IMR-90 (cell line): Measurements from ENCODE around the gene TMEM181. TPM values are rescaled to one million over a fixed set of nuclear protein-coding genes. Genes with fewer than 3 reads are reported as not detected.

Experiments used
- ATAC-seq: fragments of 200-7000 bp; cut with Tn5 transposase; 2 replicates; pipeline ENCODE4 v1.9.1; 2020; ENCODE audit warnings: low read depth, mild to moderate bottlenecking, moderate library complexity
- BruUV-seq: library from RNA; stranded (reverse); fragments of 400-500 nt; replicated peaks from 2 replicates; lab custom pipeline; 2021; lab: Mats Ljungman, UMichigan
- CTCF ChIA-PET: fragments of 300-600 bp; formaldehyde crosslinking; extraction: SDS; loops from one replicate; lab custom pipeline; 2021; ENCODE audit warnings: antibody characterized with exemption; lab: Yijun Ruan, JAX
- POLR2A ChIA-PET: fragments of 300-600 bp; sonication (Branson Sonifier 250); formaldehyde crosslinking; loops from one replicate; lab custom pipeline; 2022; ENCODE audit warnings: antibody characterized with exemption; ENCODE audit not compliant: unreplicated experiment; lab: Charles Lee
- DNase-seq: peaks from one replicate; pipeline ENCODE4 v3.0.0; 2013
- H2AFZ ChIP-seq: replicated peaks from 2 replicates; pipeline ENCODE3; 2013; ENCODE audit warnings: low read length, mild to moderate bottlenecking; ENCODE audit not compliant: poor library complexity
- H2AK5ac ChIP-seq: 2 replicates; pipeline ENCODE4 v1.6.1; 2013; ENCODE audit warnings: low read depth, low read length, inconsistent platforms
- H2AK9ac ChIP-seq: replicated peaks from 2 replicates; pipeline ENCODE3; 2013; ENCODE audit warnings: mild to moderate bottlenecking, low read depth, low read length, moderate library complexity; ENCODE audit not compliant: poor library complexity
- H2BK120ac ChIP-seq: 2 replicates; pipeline ENCODE4 v1.6.1; 2013; ENCODE audit warnings: low read depth, low read length, inconsistent platforms
- H2BK15ac ChIP-seq: 3 replicates; pipeline ENCODE4 v1.6.1; 2013; ENCODE audit warnings: low read depth, low read length, inconsistent platforms
- H2BK20ac ChIP-seq: 2 replicates; pipeline ENCODE4 v1.6.1; 2013; ENCODE audit warnings: low read depth, mild to moderate bottlenecking, inconsistent platforms, low read length, moderate library complexity
- H2BK5ac ChIP-seq: 2 replicates; pipeline ENCODE4 v1.6.1; 2013; ENCODE audit warnings: mild to moderate bottlenecking, low read depth, low read length, inconsistent platforms; ENCODE audit not compliant: poor library complexity, severe bottlenecking
- H3K14ac ChIP-seq: replicated peaks from 2 replicates; pipeline ENCODE4 v1.6.1; 2013; ENCODE audit warnings: low read depth, low read length, inconsistent platforms
- H3K18ac ChIP-seq: 2 replicates; pipeline ENCODE4 v1.6.1; 2013; ENCODE audit warnings: low read depth, low read length, control low read depth
- H3K23ac ChIP-seq: 2 replicates; pipeline ENCODE4 v1.6.1; 2013; ENCODE audit warnings: low read depth, low read length, inconsistent platforms
- H3K27ac ChIP-seq: 2 replicates; pipeline ENCODE4 v1.5.1; 2013; ENCODE audit warnings: mild to moderate bottlenecking, control low read depth, low read length; ENCODE audit not compliant: insufficient read depth
- H3K27me3 ChIP-seq: 2 replicates; pipeline ENCODE4 v1.6.1; 2013; ENCODE audit warnings: low read length; ENCODE audit not compliant: control insufficient read depth, insufficient read depth
- H3K36me3 ChIP-seq: 2 replicates; pipeline ENCODE4 v1.6.1; 2013; ENCODE audit warnings: low read length, mixed read lengths; ENCODE audit not compliant: control insufficient read depth, insufficient read depth
- H3K4ac ChIP-seq: 2 replicates; pipeline ENCODE4 v1.6.1; 2013; ENCODE audit warnings: low read depth, low read length, inconsistent platforms
- H3K4me1 ChIP-seq: 2 replicates; pipeline ENCODE4 v1.6.1; 2013; ENCODE audit warnings: low read length, mixed read lengths; ENCODE audit not compliant: control insufficient read depth, insufficient read depth
- H3K4me2 ChIP-seq: 2 replicates; pipeline ENCODE4 v1.6.1; 2013; ENCODE audit warnings: low read depth, mild to moderate bottlenecking, control low read depth, low read length, moderate library complexity
- H3K4me3 ChIP-seq: 2 replicates; pipeline ENCODE4 v1.5.1; 2013; ENCODE audit warnings: low read depth, mild to moderate bottlenecking, control low read depth, low read length, moderate library complexity; ENCODE audit not compliant: insufficient read depth
- H3K56ac ChIP-seq: 2 replicates; pipeline ENCODE4 v1.6.1; 2013; ENCODE audit warnings: low read length, inconsistent platforms; ENCODE audit not compliant: insufficient read depth; ENCODE audit errors: extremely low read depth
- H3K79me1 ChIP-seq, 2 experiments: 2 replicates each; pipeline ENCODE4 v1.6.1; 2013; ENCODE audit warnings: low read length in 2 of 2, inconsistent platforms in 1 of 2, low read depth in 1 of 2
- H3K9ac ChIP-seq: 2 replicates; pipeline ENCODE4 v1.6.1; 2013; ENCODE audit warnings: low read depth, low read length, control low read depth
- H3K9me1 ChIP-seq: 2 replicates; pipeline ENCODE4 v1.6.1; 2013; ENCODE audit warnings: low read length, inconsistent platforms; ENCODE audit not compliant: insufficient read depth
- H3K9me3 ChIP-seq: 2 replicates; pipeline ENCODE4 v1.6.1; 2013; ENCODE audit warnings: low read length; ENCODE audit not compliant: control insufficient read depth, insufficient read depth
- H4K20me1 ChIP-seq: 2 replicates; pipeline ENCODE4 v1.6.1; 2013; ENCODE audit warnings: low read length, inconsistent platforms; ENCODE audit not compliant: insufficient read depth
- H4K5ac ChIP-seq: 2 replicates; pipeline ENCODE4 v1.6.1; 2013; ENCODE audit warnings: mild to moderate bottlenecking, low read depth, low read length, control low read depth
- H4K8ac ChIP-seq, 2 experiments: 2 replicates each; pipeline ENCODE4 v1.6.1; 2013; ENCODE audit warnings: low read depth in 2 of 2, low read length in 2 of 2, control low read depth in 1 of 2, inconsistent platforms in 1 of 2
- H4K91ac ChIP-seq: 2 replicates; pipeline ENCODE4 v1.6.1; 2013; ENCODE audit warnings: low read depth, low read length, inconsistent platforms; ENCODE audit not compliant: insufficient read depth
- BHLHE40 ChIP-seq: fragments of 150-350 bp; IDR thresholded peaks from 2 replicates; pipeline ENCODE4 v1.6.1; 2016; ENCODE audit warnings: mild to moderate bottlenecking, low read depth, low read length
- CEBPB ChIP-seq: IDR thresholded peaks from 2 replicates; pipeline ENCODE4 v1.6.1; 2012; ENCODE audit warnings: low read depth, low read length, improper control_type of control experiment
- CHD1 ChIP-seq: IDR thresholded peaks from 2 replicates; pipeline ENCODE4 v1.6.1; 2012; ENCODE audit warnings: low read depth, low read length, improper control_type of control experiment
- CTCF ChIP-seq: conservative IDR thresholded peaks from 2 replicates; pipeline ENCODE4 v1.5.1; 2012; ENCODE audit warnings: mild to moderate bottlenecking, low read depth, low read length, improper control_type of control experiment
- FOS ChIP-seq: fragments of 150-350 bp; IDR thresholded peaks from 2 replicates; pipeline ENCODE4 v1.6.1; 2016; ENCODE audit warnings: low read depth, low read length
- MAFK ChIP-seq: IDR thresholded peaks from 2 replicates; pipeline ENCODE4 v1.6.1; 2012; ENCODE audit warnings: low read depth, low read length, improper control_type of control experiment
- MAZ ChIP-seq: IDR thresholded peaks from 2 replicates; pipeline ENCODE4 v1.6.1; 2012; ENCODE audit warnings: low read depth, mild to moderate bottlenecking, low read length, improper control_type of control experiment, moderate library complexity, borderline replicate concordance
- MXI1 ChIP-seq: IDR thresholded peaks from 2 replicates; pipeline ENCODE4 v1.6.1; 2012; ENCODE audit warnings: low read depth, mild to moderate bottlenecking, low read length, moderate library complexity, borderline replicate concordance
- NFE2L2 ChIP-seq: fragments of 150-350 bp; IDR thresholded peaks from 2 replicates; pipeline ENCODE4 v1.6.1; 2016; ENCODE audit warnings: low read depth, mild to moderate bottlenecking, low read length
- POLR2A ChIP-seq: IDR thresholded peaks from 2 replicates; pipeline ENCODE4 v1.6.1; 2012; ENCODE audit warnings: mild to moderate bottlenecking, low read depth, low read length
- RAD21 ChIP-seq: IDR thresholded peaks from 2 replicates; pipeline ENCODE4 v1.6.1; 2012; ENCODE audit warnings: low read length, improper control_type of control experiment
- RCOR1 ChIP-seq: IDR thresholded peaks from 2 replicates; pipeline ENCODE4 v1.6.1; 2012; ENCODE audit warnings: mild to moderate bottlenecking, low read length, improper control_type of control experiment; ENCODE audit not compliant: insufficient replicate concordance
- RFX5 ChIP-seq: IDR thresholded peaks from 2 replicates; pipeline ENCODE4 v1.8.0; 2012; ENCODE audit warnings: low read depth, mild to moderate bottlenecking, low read length, moderate library complexity
- SMC3 ChIP-seq: fragments of 150-350 bp; IDR thresholded peaks from 2 replicates; pipeline ENCODE4 v1.6.1; 2016; ENCODE audit warnings: low read depth, mild to moderate bottlenecking, antibody characterized with exemption, low read length, moderate library complexity
- WGBS, 2 experiments: methylation state at CpG; one replicate each; pipeline versions ENCODE4 v1.1.5 to v1.1.7; 2013; ENCODE audit warnings: missing lambda C conversion rate in 2 of 2; ENCODE audit not compliant: insufficient read length in 1 of 2; ENCODE audit errors: extremely low coverage in 2 of 2; 5-methylcytosine and 5-hydroxymethylcytosine counted together
- dilution Hi-C: fragments of 300-500 bp; cut with HindIII; formaldehyde crosslinking; loops from one replicate; pipeline ENCODE4 v1.14.3; 2018; ENCODE audit warnings: low sequenced_read_pairs; ENCODE audit not compliant: unreplicated experiment
- in situ Hi-C: fragments of 300-500 bp; cut with MboI; formaldehyde crosslinking; loops from 3 replicates; pipeline ENCODE4 v1.14.3; 2019; ENCODE audit warnings: low sequenced_read_pairs, inconsistent platforms, mixed read lengths
- intact Hi-C: fragments of 100-400 bp; cut with micrococcal nuclease; formaldehyde crosslinking; loops from 2 replicates; pipeline ENCODE4 v1.10.0; 2022
- polyA plus RNA-seq, 3 experiments: library from polyadenylated mRNA; depleted of rRNA; stranded (reverse); fragments of >200 nt; gene quantifications; 2 replicates each; pipeline ENCODE4 v1.2.3, GENCODE V29; 2012; ENCODE audit warnings: low replicate concordance in 1 of 3
- total RNA-seq: library from RNA; depleted of rRNA; stranded (reverse); fragments of >200 nt; gene quantifications from 2 replicates; pipeline ENCODE4 v1.2.3, GENCODE V29; 2012
- TF ChIP-seq, protein P1 (sequence below): fragments of 150-350 bp; IDR thresholded peaks from 2 replicates; pipeline ENCODE4 v1.6.1; 2016; ENCODE audit warnings: low read depth, mild to moderate bottlenecking, low read length, moderate library complexity, borderline replicate concordance
- TF ChIP-seq, protein P2 (sequence below): fragments of 150-350 bp; IDR thresholded peaks from 2 replicates; pipeline ENCODE4 v1.6.1; 2017; ENCODE audit warnings: mild to moderate bottlenecking, antibody characterized with exemption, low read length, low read depth

TMEM181 gene
- total and polyA plus RNA-seq, 2 of the 4 experiments (the other 2 are of a cell fraction), result 22.8 to 27.8 TPM

DNA sequence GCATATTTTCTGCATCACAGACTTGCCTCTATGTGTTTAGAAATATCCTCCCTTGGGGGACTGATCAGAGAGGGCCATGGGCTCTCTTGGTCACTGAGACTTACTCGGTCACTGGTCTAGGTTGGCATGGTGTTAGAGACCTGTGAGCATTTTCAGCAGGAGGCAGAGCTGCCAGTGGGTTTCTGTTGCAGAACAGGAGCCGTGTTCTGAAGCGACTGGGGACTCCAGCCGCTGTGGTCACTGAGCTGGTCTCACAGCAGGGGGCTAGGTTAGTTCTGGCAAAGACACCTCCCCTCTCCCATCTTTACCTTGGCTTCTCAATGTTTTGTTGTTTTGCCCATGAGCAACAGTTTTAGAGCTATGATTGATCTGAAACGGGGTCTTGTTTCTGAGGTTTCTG, 8.7 kb downstream of the TMEM181 start:
- H3K4me3 ChIP-seq, result no peak overlapping the region
- peaks cover 86% of the 10 kb centered on the region for H4K20me1 ChIP-seq
- H3K9me1 ChIP-seq, result peaks cover 29% of the 10 kb centered on the region
- dilution Hi-C loops, result no loop called here
- ChIA-PET POLR2A (interaction anchor here (0.6 kb wide), 1 partner anchor 69 kb away, joined by 4 read pairs; no protein-coding TSS in a partner anchor), CTCF (interaction anchor here (0.5 to 0.6 kb wide), 5 partner anchors 129 to 1807 kb away, joined by 3 to 5 read pairs (median 3); no protein-coding TSS in a partner anchor)
- no peak for DNase-seq
- TF ChIP-seq RAD21 (no peak), FOS (no peak), MAZ (no peak), MXI1 (no peak), MAFK (no peak), POLR2A (no peak), NFE2L2 (no peak), CTCF (no peak), BHLHE40 (no peak), CEBPB (no peak), RFX5 (no peak), CHD1 (no peak), RCOR1 (no peak), SMC3 (no peak)
- TF ChIP-seq, protein P1, sequence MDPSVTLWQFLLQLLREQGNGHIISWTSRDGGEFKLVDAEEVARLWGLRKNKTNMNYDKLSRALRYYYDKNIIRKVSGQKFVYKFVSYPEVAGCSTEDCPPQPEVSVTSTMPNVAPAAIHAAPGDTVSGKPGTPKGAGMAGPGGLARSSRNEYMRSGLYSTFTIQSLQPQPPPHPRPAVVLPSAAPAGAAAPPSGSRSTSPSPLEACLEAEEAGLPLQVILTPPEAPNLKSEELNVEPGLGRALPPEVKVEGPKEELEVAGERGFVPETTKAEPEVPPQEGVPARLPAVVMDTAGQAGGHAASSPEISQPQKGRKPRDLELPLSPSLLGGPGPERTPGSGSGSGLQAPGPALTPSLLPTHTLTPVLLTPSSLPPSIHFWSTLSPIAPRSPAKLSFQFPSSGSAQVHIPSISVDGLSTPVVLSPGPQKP, result no peak
- TF ChIP-seq, protein P2, sequence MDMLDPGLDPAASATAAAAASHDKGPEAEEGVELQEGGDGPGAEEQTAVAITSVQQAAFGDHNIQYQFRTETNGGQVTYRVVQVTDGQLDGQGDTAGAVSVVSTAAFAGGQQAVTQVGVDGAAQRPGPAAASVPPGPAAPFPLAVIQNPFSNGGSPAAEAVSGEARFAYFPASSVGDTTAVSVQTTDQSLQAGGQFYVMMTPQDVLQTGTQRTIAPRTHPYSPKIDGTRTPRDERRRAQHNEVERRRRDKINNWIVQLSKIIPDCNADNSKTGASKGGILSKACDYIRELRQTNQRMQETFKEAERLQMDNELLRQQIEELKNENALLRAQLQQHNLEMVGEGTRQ, result no peak
- no peak overlapping the region for H2AFZ ChIP-seq
- H3K4me1 ChIP-seq, result no peaks in the 10 kb centered on the region; the same call in 1 of the 2 replicates
- H3K9me3 ChIP-seq, result no peaks in the 10 kb centered on the region
- no peak overlapping the region for H2AK9ac ChIP-seq
- no peak overlapping the region for H3K23ac ChIP-seq
- H3K14ac ChIP-seq, result no peak overlapping the region
- H2BK120ac ChIP-seq, result no peak overlapping the region
- no peak overlapping the region for H2BK15ac ChIP-seq
- no peak for ATAC-seq
- H3K56ac ChIP-seq, result no peak overlapping the region
- no peak overlapping the region for H3K18ac ChIP-seq
- H3K9ac ChIP-seq, result no peak overlapping the region
- BruUV-seq, result no TSS peak
- no peak overlapping the region for H4K8ac ChIP-seq
- in situ Hi-C loops, result no loop called here
- intact Hi-C loops, result no loop called here
- peaks cover 28 to 87% of the 10 kb centered on the region in 2 experiments for H3K79me1 ChIP-seq
- no peaks in the 10 kb centered on the region for H3K27me3 ChIP-seq
- H2AK5ac ChIP-seq, result no peak overlapping the region
- no peak overlapping the region for H2BK5ac ChIP-seq
- no peak overlapping the region for H3K4me2 ChIP-seq
- H3K36me3 ChIP-seq, result peaks cover 5% of the 10 kb centered on the region; the same call in 1 of the 2 replicates
- H4K5ac ChIP-seq, result no peak overlapping the region
- 80% methylated on average over 2 of the region's 5 CpGs; no CpG with 5 or more reads in 1 of the 2 experiments for WGBS, 2 experiments
- H3K4ac ChIP-seq, result no peak overlapping the region
- H2BK20ac ChIP-seq, result no peak overlapping the region
- no peak overlapping the region for H4K91ac ChIP-seq
- H3K27ac ChIP-seq, result no peak overlapping the region
